Vagina (tissue), 2 donors: ENCODE measurements around the gene BCAS1. TPM values are rescaled to one million over a fixed set of nuclear protein-coding genes. Genes with fewer than 3 reads are reported as not detected.

Source experiments
- DNase-seq, 2 donors: peaks; one replicate each; pipeline ENCODE4 v3.0.0-alpha.2; 2017; ENCODE audit errors: extremely low spot score in 2 of 2
- H3K27ac ChIP-seq: fragments of 200-600 bp; sonication (generic); one replicate; pipeline ENCODE4 v1.5.1; 2019
- H3K27me3 ChIP-seq: fragments of 200-600 bp; sonication (generic); one replicate; pipeline ENCODE4 v1.5.1; 2019
- H3K36me3 ChIP-seq, 2 donors: fragments of 200-600 bp; sonication (generic); one replicate each; pipeline ENCODE4 v1.5.1; 2017 to 2019
- H3K4me1 ChIP-seq: fragments of 200-600 bp; sonication (generic); one replicate; pipeline ENCODE4 v1.5.1; 2019
- H3K4me3 ChIP-seq, 2 donors: fragments of 200-600 bp; sonication (generic); 1 replicate in 1 of 2; 2 replicates in 1 of 2; pipeline ENCODE4 v1.5.1; 2016 to 2019
- H3K9me3 ChIP-seq: fragments of 200-600 bp; sonication (generic); one replicate; pipeline ENCODE4 v1.5.1; 2019
- CTCF ChIP-seq, 3 experiments: fragments of 450-650 bp in 2 of 3; fragments of 200-600 bp in 1 of 3; sonication (generic) in 1 of 3; IDR thresholded peaks; one replicate each; pipeline ENCODE4 v1.5.1; 2017 to 2019; ENCODE audit warnings: antibody characterized with exemption in 3 of 3, mild to moderate bottlenecking in 2 of 3, moderate library complexity in 2 of 3
- POLR2A ChIP-seq, 2 donors: fragments of 450-650 bp; IDR thresholded peaks; one replicate each; pipeline ENCODE4 v1.6.1; 2017; ENCODE audit warnings: antibody characterized with exemption in 2 of 2, mild to moderate bottlenecking in 2 of 2, moderate library complexity in 2 of 2
- POLR2AphosphoS5 ChIP-seq, 2 donors: sonication (generic); formaldehyde crosslinking; IDR thresholded peaks; one replicate each; pipeline ENCODE4 v1.9.0; 2017; ENCODE audit warnings: antibody characterized with exemption in 2 of 2, mild to moderate bottlenecking in 2 of 2, low read depth in 1 of 2; ENCODE audit not compliant: insufficient read depth in 1 of 2
- intact Hi-C: fragments of 100-400 bp; cut with DNase I; formaldehyde crosslinking; loops from one replicate; pipeline ENCODE4 v1.15.1; 2023
- total RNA-seq: library from RNA; depleted of rRNA; stranded (reverse); fragments of >200 nt; gene quantifications from one replicate; pipeline ENCODE4 v1.2.3, GENCODE V29; 2016

Gene BCAS1
- total RNA-seq, 1 donor from 2014 or later: 2.7 TPM

GRCh38 chr20:53993310-53993709 lies 77.1 kb downstream of the BCAS1 start:
- H3K9me3 ChIP-seq: no peaks in the 10 kb centered on the region
- H3K27me3 ChIP-seq: no peaks in the 10 kb centered on the region
- TF ChIP-seq POLR2A (IDR thresholded peaks at IDR 0.05) (no peak), CTCF (IDR thresholded peaks at IDR 0.05) (no peak), POLR2AphosphoS5 (IDR thresholded peaks at IDR 0.05; ENCODE audit: insufficient read depth in 1 of 2, low read depth in 1 of 2) (no peak)
- no peak for DNase-seq
- H3K36me3 ChIP-seq: no peaks in the 10 kb centered on the region
- H3K4me1 ChIP-seq: no peaks in the 10 kb centered on the region
- H3K4me3 ChIP-seq: no peak overlapping the region
- H3K27ac ChIP-seq: no peak overlapping the region
- intact Hi-C loops: no loop called here

- TF ChIP-seq POLR2A (IDR thresholded peaks at IDR 0.05) (no peak), CTCF (IDR thresholded peaks at IDR 0.05) (no peak), POLR2AphosphoS5 (IDR thresholded peaks at IDR 0.05; ENCODE audit: insufficient read depth in 1 of 2, low read depth in 1 of 2) (no peak)
- Histone ChIP-seq H3K27ac (no peak overlapping the region), H3K36me3 (no peaks in the 10 kb centered on the region), H3K9me3 (no peaks in the 10 kb centered on the region), H3K4me1 (no peaks in the 10 kb centered on the region), H3K4me3 (no peak overlapping the region), H3K27me3 (no peaks in the 10 kb centered on the region)
- intact Hi-C loops: no loop called here
- DNase-seq: no peak
Observed at GRCh38 chr20:53990768-53991450, 79.5 kb downstream of the BCAS1 start.

- Histone ChIP-seq H3K9me3 (no peaks in the 10 kb centered on the region), H3K27ac (no peak overlapping the region), H3K4me1 (no peaks in the 10 kb centered on the region), H3K4me3 (no peak overlapping the region), H3K36me3 (no peaks in the 10 kb centered on the region), H3K27me3 (no peaks in the 10 kb centered on the region)
- no peak for DNase-seq
- intact Hi-C loops: no loop called here
- TF ChIP-seq POLR2AphosphoS5 (IDR thresholded peaks at IDR 0.05; ENCODE audit: insufficient read depth in 1 of 2, low read depth in 1 of 2) (no peak), CTCF (IDR thresholded peaks at IDR 0.05) (no peak), POLR2A (IDR thresholded peaks at IDR 0.05) (no peak)
Observed at GRCh38 chr20:53990003-53990402, 80.4 kb downstream of the BCAS1 start.

GRCh38 chr20:53989401-53989800 lies 81.0 kb downstream of the BCAS1 start:
- Histone ChIP-seq H3K4me3 (no peak overlapping the region), H3K36me3 (no peaks in the 10 kb centered on the region), H3K4me1 (no peaks in the 10 kb centered on the region), H3K27me3 (no peaks in the 10 kb centered on the region), H3K27ac (no peak overlapping the region), H3K9me3 (no peaks in the 10 kb centered on the region)
- intact Hi-C loops: no loop called here
- TF ChIP-seq POLR2A (IDR thresholded peaks at IDR 0.05): no peak
- TF ChIP-seq POLR2AphosphoS5 (IDR thresholded peaks at IDR 0.05; ENCODE audit: insufficient read depth in 1 of 2, low read depth in 1 of 2): no peak
- TF ChIP-seq CTCF (IDR thresholded peaks at IDR 0.05): no peak
- DNase-seq: no peak

GRCh38 chr20:53986037-53986650 lies 84.2 kb downstream of the BCAS1 start:
- no peak for TF ChIP-seq CTCF (IDR thresholded peaks at IDR 0.05)
- no peak for TF ChIP-seq POLR2AphosphoS5 (IDR thresholded peaks at IDR 0.05; ENCODE audit: insufficient read depth in 1 of 2, low read depth in 1 of 2)
- TF ChIP-seq POLR2A (IDR thresholded peaks at IDR 0.05): no peak
- Histone ChIP-seq H3K36me3 (no peaks in the 10 kb centered on the region), H3K27ac (no peak overlapping the region), H3K4me1 (no peaks in the 10 kb centered on the region), H3K4me3 (no peak overlapping the region), H3K27me3 (no peaks in the 10 kb centered on the region), H3K9me3 (no peaks in the 10 kb centered on the region)
- DNase-seq: no peak
- intact Hi-C loops: no loop called here
